ENCODE data around the gene LRRN4CL. TPM values are rescaled to one million over a fixed set of nuclear protein-coding genes. Genes with fewer than 3 reads are reported as not detected.

The LRRN4CL gene
- total and polyA plus RNA-seq, 9 of the 15 experiments (the other 6 are each of a cell fraction or from before 2014, with no cell fraction given), result 0.03 to 0.11 (median 0.05) TPM; not detected in 4

DNA sequence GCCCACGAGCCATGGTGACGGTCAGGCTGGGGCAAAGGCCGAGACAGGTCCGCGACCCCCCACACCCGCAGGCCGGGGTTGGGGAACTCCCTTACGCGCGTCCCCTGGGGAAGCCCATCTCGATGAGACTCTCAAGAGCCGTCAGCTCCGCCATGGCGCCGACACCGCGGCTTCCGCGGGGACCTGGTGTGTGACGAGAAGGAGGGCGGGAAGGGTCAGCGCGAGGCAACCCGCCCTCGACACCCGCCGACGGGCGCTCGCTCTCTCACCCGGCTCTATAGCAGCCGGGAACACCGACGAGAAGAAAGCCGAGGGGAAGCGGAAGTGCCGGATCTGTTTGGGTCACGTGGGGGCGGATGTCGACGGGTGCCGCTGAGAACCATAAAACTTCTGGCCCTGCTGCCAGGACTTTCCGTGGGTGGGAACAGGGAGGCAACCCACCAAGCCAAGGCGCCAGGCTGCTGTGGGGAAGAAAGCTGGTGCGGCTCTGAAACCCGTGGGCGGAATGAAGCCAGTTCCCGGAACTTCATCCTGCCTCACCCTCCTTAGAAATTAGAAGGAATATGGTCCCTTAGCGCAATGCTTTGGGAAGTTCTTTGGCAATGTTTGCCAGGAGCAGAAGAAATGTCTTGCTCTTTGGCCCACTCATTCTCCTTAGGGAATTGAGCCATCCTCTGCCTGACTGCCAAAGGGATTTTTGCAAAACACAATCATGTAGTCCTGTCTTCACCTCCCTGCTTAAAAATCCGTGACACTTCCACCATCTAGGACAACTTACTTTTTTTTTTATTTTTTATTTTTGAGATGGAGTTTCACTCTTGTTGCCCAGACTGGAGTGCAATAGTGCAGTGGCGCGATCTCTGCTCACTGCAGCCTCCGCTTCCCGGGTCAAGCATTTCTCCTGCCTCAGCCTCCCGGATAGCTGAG lies 10.3 kb downstream of the LRRN4CL start, which contains the start of gene UBXN1 (continued):
- TF ChIP-seq ATF6 (CRISPR knock-in tag; IDR thresholded peaks at IDR 0.05) (peak; percentile 89; the same call in 1 of the 2 replicates), KDM4B (IDR thresholded peaks at IDR 0.05; ENCODE audit: borderline replicate concordance in 2 of 2, low read depth in 1 of 2) (peak in 1 of 2 experiments; percentile 91; a peak in 1 of 4 replicates), NCOA2 (IDR thresholded peaks at IDR 0.05; ENCODE audit: partially characterized antibody in 2 of 2) (no peak), KLF1 (tag; IDR thresholded peaks at IDR 0.05) (no peak), ZNF507 (tag; conservative IDR thresholded peaks at IDR 0.05) (no peak), HNRNPLL (IDR thresholded peaks at IDR 0.05; ENCODE audit: low read depth, low read length, poor library complexity, severe bottlenecking) (no peak), TCF15 (CRISPR knock-in tag; IDR thresholded peaks at IDR 0.05) (no peak), NR4A1 (CRISPR knock-in tag; IDR thresholded peaks at IDR 0.05) (no peak), NR4A1 (tag; IDR thresholded peaks at IDR 0.05) (peak; percentile 23; the same call in 1 of the 2 replicates), RBM22 (IDR thresholded peaks at IDR 0.05; ENCODE audit: low read depth, low read length, poor library complexity, severe bottlenecking) (no peak), KLF16 (IDR thresholded peaks at IDR 0.05) (peak; percentile 87), FOXA3 (CRISPR knock-in tag; conservative IDR thresholded peaks at IDR 0.05 in 1 of 2, IDR thresholded peaks at IDR 0.05 in 1 of 2) (no peak)
- TF ChIP-seq, protein P1, sequence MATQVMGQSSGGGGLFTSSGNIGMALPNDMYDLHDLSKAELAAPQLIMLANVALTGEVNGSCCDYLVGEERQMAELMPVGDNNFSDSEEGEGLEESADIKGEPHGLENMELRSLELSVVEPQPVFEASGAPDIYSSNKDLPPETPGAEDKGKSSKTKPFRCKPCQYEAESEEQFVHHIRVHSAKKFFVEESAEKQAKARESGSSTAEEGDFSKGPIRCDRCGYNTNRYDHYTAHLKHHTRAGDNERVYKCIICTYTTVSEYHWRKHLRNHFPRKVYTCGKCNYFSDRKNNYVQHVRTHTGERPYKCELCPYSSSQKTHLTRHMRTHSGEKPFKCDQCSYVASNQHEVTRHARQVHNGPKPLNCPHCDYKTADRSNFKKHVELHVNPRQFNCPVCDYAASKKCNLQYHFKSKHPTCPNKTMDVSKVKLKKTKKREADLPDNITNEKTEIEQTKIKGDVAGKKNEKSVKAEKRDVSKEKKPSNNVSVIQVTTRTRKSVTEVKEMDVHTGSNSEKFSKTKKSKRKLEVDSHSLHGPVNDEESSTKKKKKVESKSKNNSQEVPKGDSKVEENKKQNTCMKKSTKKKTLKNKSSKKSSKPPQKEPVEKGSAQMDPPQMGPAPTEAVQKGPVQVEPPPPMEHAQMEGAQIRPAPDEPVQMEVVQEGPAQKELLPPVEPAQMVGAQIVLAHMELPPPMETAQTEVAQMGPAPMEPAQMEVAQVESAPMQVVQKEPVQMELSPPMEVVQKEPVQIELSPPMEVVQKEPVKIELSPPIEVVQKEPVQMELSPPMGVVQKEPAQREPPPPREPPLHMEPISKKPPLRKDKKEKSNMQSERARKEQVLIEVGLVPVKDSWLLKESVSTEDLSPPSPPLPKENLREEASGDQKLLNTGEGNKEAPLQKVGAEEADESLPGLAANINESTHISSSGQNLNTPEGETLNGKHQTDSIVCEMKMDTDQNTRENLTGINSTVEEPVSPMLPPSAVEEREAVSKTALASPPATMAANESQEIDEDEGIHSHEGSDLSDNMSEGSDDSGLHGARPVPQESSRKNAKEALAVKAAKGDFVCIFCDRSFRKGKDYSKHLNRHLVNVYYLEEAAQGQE (IDR thresholded peaks at IDR 0.05; ENCODE audit: borderline replicate concordance), result peak; percentile 87
- TF ChIP-seq, protein P1 (CRISPR knock-in tag; IDR thresholded peaks at IDR 0.05; ENCODE audit: low read depth), result no peak

Data from K562 (cell line).